ENCODE measurements around the gene PCDHGA1. TPM values are rescaled to one million over a fixed set of nuclear protein-coding genes. Genes with fewer than 3 reads are reported as not detected.

PCDHGA1 gene
- polyA plus RNA-seq, 1 donor from 2014 or later, result 0.19 TPM

DNA sequence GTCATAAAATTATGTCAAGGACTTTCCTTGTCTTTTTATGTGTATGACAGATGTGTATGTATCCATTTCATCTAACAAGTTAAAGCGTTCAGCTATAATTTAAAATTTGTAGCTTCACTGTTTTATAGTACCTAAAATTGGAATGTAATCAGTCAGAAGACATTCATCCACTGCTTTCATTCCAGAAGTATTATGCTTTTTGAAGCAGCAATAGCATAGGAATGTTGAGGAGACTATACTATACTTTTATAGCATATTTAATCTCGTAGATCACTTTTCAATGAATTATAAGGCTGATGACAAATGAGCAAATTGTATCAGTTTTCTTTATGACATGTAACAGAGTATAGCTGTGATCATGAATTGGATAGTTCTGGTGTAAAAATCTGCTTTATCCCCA, 106.9 kb downstream of the PCDHGA1 start:
- Histone ChIP-seq H3K9ac (ENCODE audit: low read length) (no peak overlapping the region), H3K27me3 (ENCODE audit: insufficient read depth, low read depth, low read length) (no peaks in the 10 kb centered on the region), H3F3A (ENCODE audit: insufficient read depth, low read length, poor library complexity, severe bottlenecking) (no peaks in the 10 kb centered on the region), H3K9me3 (ENCODE audit: low read length) (peaks cover 53% of the 10 kb centered on the region), H3K27ac (ENCODE audit: low read length) (no peak overlapping the region), H4K20me1 (ENCODE audit: insufficient read depth) (no peaks in the 10 kb centered on the region), H2AFZ (ENCODE audit: low read depth, low read length) (no peak overlapping the region), H3K79me2 (replicated peaks; ENCODE audit: insufficient read depth, low read length) (peaks cover 23% of the 10 kb centered on the region), H3K9me2 (ENCODE audit: insufficient read depth, low read length) (no peaks in the 10 kb centered on the region), H3K36me3 (ENCODE audit: insufficient read depth, low read length) (peaks cover 17% of the 10 kb centered on the region), H3K4me3 (ENCODE audit: low read length) (no peak overlapping the region), H3K4me2 (ENCODE audit: low read length) (no peak overlapping the region)
- TF ChIP-seq SMC3 (conservative IDR thresholded peaks at IDR 0.05; ENCODE audit: poor library complexity) (no peak), TAF1 (IDR thresholded peaks at IDR 0.05; ENCODE audit: low read depth) (no peak), POLR2AphosphoS5 (IDR thresholded peaks at IDR 0.05) (no peak), CTCF (IDR thresholded peaks at IDR 0.05; ENCODE audit: poor library complexity, severe bottlenecking) (no peak), EP300 (conservative IDR thresholded peaks at IDR 0.05; ENCODE audit: poor library complexity, severe bottlenecking) (no peak), REST (IDR thresholded peaks at IDR 0.05; ENCODE audit: borderline replicate concordance) (no peak), MXI1 (conservative IDR thresholded peaks at IDR 0.05; ENCODE audit: poor library complexity, severe bottlenecking) (no peak), RAD21 (conservative IDR thresholded peaks at IDR 0.05) (no peak), EZH2 (IDR thresholded peaks at IDR 0.05; ENCODE audit: borderline replicate concordance, insufficient read depth, low read length, poor library complexity, severe bottlenecking) (no peak)

DNA sequence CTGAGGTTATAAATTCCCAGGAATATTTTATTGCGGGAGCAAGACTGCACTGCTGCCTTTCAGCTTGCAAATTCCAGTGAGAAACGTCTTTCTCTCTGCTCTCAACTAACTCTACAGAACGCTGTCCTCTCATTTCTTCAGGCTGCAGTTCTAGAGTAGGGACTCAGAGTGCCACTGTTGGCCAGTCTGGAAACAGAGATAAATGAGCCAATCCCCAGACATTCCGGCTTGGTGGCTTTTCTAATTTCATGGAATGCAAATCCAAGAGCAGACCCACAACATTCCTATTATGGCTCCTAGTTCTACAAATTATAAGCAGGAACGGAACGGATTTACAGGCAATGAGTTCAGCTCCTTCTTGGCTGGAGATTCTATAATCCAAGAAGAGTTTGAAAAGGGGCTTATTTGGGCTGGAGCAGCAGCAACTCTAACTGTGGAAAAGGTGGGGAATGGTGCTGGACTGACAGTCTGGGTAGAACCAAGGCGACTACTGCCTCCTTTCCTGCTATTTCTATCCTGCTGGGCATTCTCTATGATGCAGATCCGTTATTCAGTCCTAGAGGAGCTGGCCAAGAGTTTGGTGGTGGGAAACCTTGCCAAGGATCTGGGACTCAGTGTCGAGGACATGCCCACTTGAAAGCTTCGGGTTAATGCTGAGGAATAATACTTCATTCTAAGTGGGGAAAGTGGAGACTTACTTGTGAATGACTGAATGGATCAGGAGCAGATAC, 109.3 kb downstream of the PCDHGA1 start:
- H3K36me3 ChIP-seq (ENCODE audit: insufficient read depth, low read length), result peaks cover 18% of the 10 kb centered on the region
- no peak overlapping the region for H3K4me2 ChIP-seq (ENCODE audit: low read length)
- H3K79me2 ChIP-seq (replicated peaks; ENCODE audit: insufficient read depth, low read length), result peaks cover 33% of the 10 kb centered on the region
- no peaks in the 10 kb centered on the region for H3K9me2 ChIP-seq (ENCODE audit: insufficient read depth, low read length)
- H3K4me3 ChIP-seq (ENCODE audit: low read length), result no peak overlapping the region
- no peak overlapping the region for H2AFZ ChIP-seq (ENCODE audit: low read depth, low read length)
- H3K27ac ChIP-seq (ENCODE audit: low read length), result no peak overlapping the region
- H3K9me3 ChIP-seq (ENCODE audit: low read length), result peaks cover 43% of the 10 kb centered on the region
- H3K9ac ChIP-seq (ENCODE audit: low read length), result no peak overlapping the region
- no peaks in the 10 kb centered on the region for H3K27me3 ChIP-seq (ENCODE audit: insufficient read depth, low read depth, low read length)
- H4K20me1 ChIP-seq (ENCODE audit: insufficient read depth), result no peaks in the 10 kb centered on the region
- H3F3A ChIP-seq (ENCODE audit: insufficient read depth, low read length, poor library complexity, severe bottlenecking), result no peaks in the 10 kb centered on the region
- no peak for TF ChIP-seq EZH2 (IDR thresholded peaks at IDR 0.05; ENCODE audit: borderline replicate concordance, insufficient read depth, low read length, poor library complexity, severe bottlenecking)
- no peak for TF ChIP-seq MXI1 (conservative IDR thresholded peaks at IDR 0.05; ENCODE audit: poor library complexity, severe bottlenecking)
- TF ChIP-seq CTCF (IDR thresholded peaks at IDR 0.05; ENCODE audit: poor library complexity, severe bottlenecking), result no peak
- no peak for TF ChIP-seq EP300 (conservative IDR thresholded peaks at IDR 0.05; ENCODE audit: poor library complexity, severe bottlenecking)
- TF ChIP-seq TAF1 (IDR thresholded peaks at IDR 0.05; ENCODE audit: low read depth), result no peak
- TF ChIP-seq RAD21 (conservative IDR thresholded peaks at IDR 0.05), result no peak
- TF ChIP-seq REST (IDR thresholded peaks at IDR 0.05; ENCODE audit: borderline replicate concordance), result no peak
- no peak for TF ChIP-seq SMC3 (conservative IDR thresholded peaks at IDR 0.05; ENCODE audit: poor library complexity)
- no peak for TF ChIP-seq POLR2AphosphoS5 (IDR thresholded peaks at IDR 0.05)
